OCI-LY1 (cell line): ENCODE data around the gene CTBP2.

Experiments used
- H2AFZ ChIP-seq: fragments of 200-600 bp; sonication (generic), shearing (Covaris generic); 2 replicates; pipeline ENCODE4 v1.6.0; 2014; ENCODE audit warnings: antibody characterized with exemption, mild to moderate bottlenecking, low read length
- H3F3A ChIP-seq: fragments of 200-600 bp; sonication (generic), shearing (Covaris generic); 2 replicates; pipeline ENCODE4 v1.6.0; 2014; ENCODE audit warnings: mild to moderate bottlenecking, antibody characterized with exemption, low read length, moderate library complexity; ENCODE audit not compliant: insufficient read depth
- H3K27ac ChIP-seq: fragments of 200-600 bp; sonication (generic); 2 replicates; pipeline ENCODE4 v1.5.1; 2014; ENCODE audit warnings: low read length, mixed run types, mild to moderate bottlenecking, low read depth; ENCODE audit not compliant: poor library complexity, severe bottlenecking
- H3K27me3 ChIP-seq: fragments of 200-600 bp; sonication (generic); 2 replicates; pipeline ENCODE4 v1.6.0; 2014; ENCODE audit warnings: antibody characterized with exemption, mild to moderate bottlenecking, low read length, moderate library complexity; ENCODE audit not compliant: insufficient read depth
- H3K36me3 ChIP-seq: fragments of 200-600 bp; sonication (generic); 2 replicates; pipeline ENCODE4 v1.6.1; 2014; ENCODE audit warnings: mild to moderate bottlenecking, antibody characterized with exemption, low read length, moderate library complexity, mixed read lengths; ENCODE audit not compliant: insufficient read depth
- H3K4me1 ChIP-seq: fragments of 200-600 bp; sonication (generic); 2 replicates; pipeline ENCODE4 v1.5.1; 2014; ENCODE audit warnings: mild to moderate bottlenecking, low read length, moderate library complexity; ENCODE audit not compliant: insufficient read depth, severe bottlenecking
- H3K4me2 ChIP-seq: fragments of 200-600 bp; sonication (generic), shearing (Covaris generic); 2 replicates; pipeline ENCODE4 v1.6.1; 2014; ENCODE audit warnings: low read length
- H3K4me3 ChIP-seq: fragments of 200-600 bp; sonication (generic); 2 replicates; pipeline ENCODE4 v1.5.1; 2014; ENCODE audit warnings: low read length, low read depth, mild to moderate bottlenecking, mixed read lengths; ENCODE audit not compliant: poor library complexity, severe bottlenecking
- H3K79me2 ChIP-seq: fragments of 200-600 bp; shearing (Covaris generic); 2 replicates; pipeline ENCODE4 v1.6.1; 2016; ENCODE audit warnings: mixed run types, low read length, mixed read lengths; ENCODE audit not compliant: insufficient read depth
- H3K9ac ChIP-seq: fragments of 200-600 bp; sonication (generic), shearing (Covaris generic); 2 replicates; pipeline ENCODE4 v1.6.1; 2014; ENCODE audit warnings: mild to moderate bottlenecking, low read length, mixed read lengths
- H3K9me2 ChIP-seq: fragments of 200-600 bp; sonication (generic), shearing (Covaris generic); 2 replicates; pipeline ENCODE4 v1.6.1; 2014; ENCODE audit warnings: low read depth, mild to moderate bottlenecking, low read length, mixed read lengths
- H3K9me3 ChIP-seq: fragments of 200-600 bp; shearing (Covaris generic); 2 replicates; pipeline ENCODE4 v1.6.1; 2014; ENCODE audit warnings: low read length, mixed read lengths
- H4K20me1 ChIP-seq: fragments of 200-600 bp; sonication (generic), shearing (Covaris generic); 2 replicates; pipeline ENCODE4 v1.6.0; 2016; ENCODE audit warnings: mild to moderate bottlenecking, low read length; ENCODE audit not compliant: insufficient read depth
- EZH2 ChIP-seq: fragments of 200-600 bp; sonication (generic), shearing (Covaris generic); IDR thresholded peaks from 2 replicates; pipeline ENCODE4 v1.8.0; 2017; ENCODE audit warnings: borderline replicate concordance, mixed run types, mild to moderate bottlenecking, antibody characterized with exemption, low read length, moderate library complexity, mixed read lengths
- TF ChIP-seq, protein P1 (sequence below): fragments of 200-600 bp; sonication (generic), shearing (Covaris generic); IDR thresholded peaks from 2 replicates; pipeline ENCODE4 v1.5.1; 2017; ENCODE audit warnings: mild to moderate bottlenecking, antibody characterized with exemption, low read length, moderate library complexity, mixed read lengths

The CTBP2 gene

DNA sequence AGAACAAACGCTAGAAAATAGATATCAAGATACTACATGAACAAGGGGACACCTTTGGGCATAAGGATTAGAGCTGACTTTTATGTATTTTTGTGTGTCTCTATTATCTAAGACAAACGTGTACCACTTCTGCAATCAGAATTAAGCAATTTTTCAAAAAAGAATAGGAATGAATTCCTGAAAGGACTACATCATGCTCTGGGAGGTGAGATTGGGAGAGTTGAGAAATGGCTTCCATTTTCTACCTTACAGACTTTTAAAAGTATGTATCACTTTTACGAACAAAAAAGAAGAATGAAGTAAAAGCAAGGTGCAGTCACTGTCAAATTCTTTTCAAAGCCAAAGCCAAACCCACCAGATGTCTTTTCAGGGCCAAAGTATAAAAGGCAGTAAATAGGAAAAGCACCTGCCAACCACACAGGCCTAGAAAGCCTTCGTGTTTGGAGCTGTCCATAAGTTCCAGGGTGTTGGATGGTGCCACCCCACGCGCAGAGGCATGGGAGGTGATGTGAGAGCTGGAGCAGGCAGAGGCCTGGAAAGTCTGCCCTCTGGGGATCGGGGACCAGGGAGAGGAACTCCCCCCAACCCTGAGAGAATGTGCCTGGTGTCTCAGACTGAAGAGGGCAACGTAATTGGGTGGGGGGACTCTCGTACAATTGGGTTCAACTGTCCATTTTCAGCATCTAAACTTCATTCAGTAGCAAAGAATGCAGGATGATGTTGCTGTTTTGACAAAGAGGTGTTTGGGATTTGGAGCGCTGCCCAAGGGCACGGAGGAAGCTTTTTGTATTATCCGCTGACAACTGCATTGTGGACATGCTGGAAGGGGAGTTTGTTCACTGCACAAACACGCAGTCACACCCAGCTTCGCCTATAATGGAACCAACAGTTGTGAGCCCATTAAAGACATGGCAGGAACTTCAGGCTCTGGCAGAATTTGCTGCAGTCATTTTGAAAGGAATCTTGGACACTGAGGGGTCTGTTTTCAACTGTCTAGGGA is 17.6 kb upstream of the CTBP2 start:
- no peaks in the 10 kb centered on the region for H3K4me1 ChIP-seq
- no peak overlapping the region for H3K4me3 ChIP-seq
- no peaks in the 10 kb centered on the region for H3K36me3 ChIP-seq
- no peak for TF ChIP-seq EZH2
- TF ChIP-seq, protein P1, sequence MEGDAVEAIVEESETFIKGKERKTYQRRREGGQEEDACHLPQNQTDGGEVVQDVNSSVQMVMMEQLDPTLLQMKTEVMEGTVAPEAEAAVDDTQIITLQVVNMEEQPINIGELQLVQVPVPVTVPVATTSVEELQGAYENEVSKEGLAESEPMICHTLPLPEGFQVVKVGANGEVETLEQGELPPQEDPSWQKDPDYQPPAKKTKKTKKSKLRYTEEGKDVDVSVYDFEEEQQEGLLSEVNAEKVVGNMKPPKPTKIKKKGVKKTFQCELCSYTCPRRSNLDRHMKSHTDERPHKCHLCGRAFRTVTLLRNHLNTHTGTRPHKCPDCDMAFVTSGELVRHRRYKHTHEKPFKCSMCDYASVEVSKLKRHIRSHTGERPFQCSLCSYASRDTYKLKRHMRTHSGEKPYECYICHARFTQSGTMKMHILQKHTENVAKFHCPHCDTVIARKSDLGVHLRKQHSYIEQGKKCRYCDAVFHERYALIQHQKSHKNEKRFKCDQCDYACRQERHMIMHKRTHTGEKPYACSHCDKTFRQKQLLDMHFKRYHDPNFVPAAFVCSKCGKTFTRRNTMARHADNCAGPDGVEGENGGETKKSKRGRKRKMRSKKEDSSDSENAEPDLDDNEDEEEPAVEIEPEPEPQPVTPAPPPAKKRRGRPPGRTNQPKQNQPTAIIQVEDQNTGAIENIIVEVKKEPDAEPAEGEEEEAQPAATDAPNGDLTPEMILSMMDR, result no peak
- no peak overlapping the region for H3K27ac ChIP-seq
- no peaks in the 10 kb centered on the region for H3K79me2 ChIP-seq
- no peaks in the 10 kb centered on the region for H3K27me3 ChIP-seq
- H3K9me2 ChIP-seq, result no peaks in the 10 kb centered on the region
- no peaks in the 10 kb centered on the region for H4K20me1 ChIP-seq
- no peak overlapping the region for H2AFZ ChIP-seq
- no peak overlapping the region for H3K9ac ChIP-seq
- no peaks in the 10 kb centered on the region for H3F3A ChIP-seq
- H3K9me3 ChIP-seq, result no peaks in the 10 kb centered on the region
- H3K4me2 ChIP-seq, result no peak overlapping the region

DNA sequence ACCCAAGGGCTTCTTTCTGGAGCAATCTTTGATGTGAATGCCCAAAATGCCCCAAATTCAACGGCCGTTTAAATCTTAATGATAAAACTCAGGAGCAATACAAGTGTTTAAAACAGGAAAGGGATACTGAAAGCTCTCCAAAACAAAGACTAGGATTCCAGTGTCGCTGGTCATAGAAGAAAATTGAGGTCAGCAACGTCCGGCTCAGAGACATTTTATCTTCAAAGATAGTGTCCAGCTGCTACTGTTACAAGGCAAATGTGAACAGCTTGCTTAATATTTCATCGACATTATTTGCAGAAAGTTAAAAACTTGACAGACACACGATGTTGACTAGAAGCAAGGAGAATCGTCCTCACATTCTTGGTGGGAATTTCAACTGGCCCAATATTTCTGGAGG is 15.4 kb upstream of the CTBP2 start:
- Histone ChIP-seq H3K4me1 (no peaks in the 10 kb centered on the region), H3K9me3 (no peaks in the 10 kb centered on the region), H3K27ac (no peak overlapping the region), H3K4me2 (no peak overlapping the region), H2AFZ (no peak overlapping the region), H3F3A (no peaks in the 10 kb centered on the region), H3K36me3 (no peaks in the 10 kb centered on the region), H3K9me2 (no peaks in the 10 kb centered on the region), H4K20me1 (no peaks in the 10 kb centered on the region), H3K4me3 (no peak overlapping the region), H3K27me3 (no peaks in the 10 kb centered on the region), H3K9ac (no peak overlapping the region), H3K79me2 (no peaks in the 10 kb centered on the region)
- TF ChIP-seq, protein P1, result no peak
- TF ChIP-seq EZH2, result no peak

DNA sequence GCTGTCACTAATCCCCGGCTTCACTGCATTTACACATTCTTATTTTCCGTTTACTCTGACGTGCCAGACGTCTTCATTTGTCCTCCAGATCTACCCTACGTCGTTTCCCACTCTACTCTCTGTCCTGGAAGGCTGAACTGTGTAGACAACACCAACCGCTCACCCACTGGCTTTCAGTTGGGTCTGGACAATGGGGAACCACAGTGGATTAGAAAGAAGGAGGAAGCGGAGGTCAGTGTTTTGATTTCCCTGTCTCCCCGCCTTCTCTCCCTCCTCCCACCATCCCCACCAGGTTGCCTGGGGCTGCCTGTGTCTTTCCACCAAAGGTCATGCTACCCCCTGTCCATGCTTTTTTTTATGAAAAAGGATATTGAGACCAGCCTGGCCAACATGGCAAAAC is 14.0 kb upstream of the CTBP2 start:
- no peaks in the 10 kb centered on the region for H3K9me2 ChIP-seq
- no peaks in the 10 kb centered on the region for H3K9me3 ChIP-seq
- H3F3A ChIP-seq, result no peaks in the 10 kb centered on the region
- no peaks in the 10 kb centered on the region for H3K79me2 ChIP-seq
- no peaks in the 10 kb centered on the region for H4K20me1 ChIP-seq
- no peak overlapping the region for H3K4me2 ChIP-seq
- no peaks in the 10 kb centered on the region for H3K36me3 ChIP-seq
- H3K27ac ChIP-seq, result no peak overlapping the region
- no peaks in the 10 kb centered on the region for H3K27me3 ChIP-seq
- TF ChIP-seq, protein P1, result no peak
- TF ChIP-seq EZH2, result no peak
- H3K4me3 ChIP-seq, result no peak overlapping the region
- no peaks in the 10 kb centered on the region for H3K4me1 ChIP-seq
- no peak overlapping the region for H3K9ac ChIP-seq
- no peak overlapping the region for H2AFZ ChIP-seq
